Stimulated activated CD4-positive, alpha-beta T cell treated with anti-CD3 and anti-CD28 coated beads, Interleukin-2, amount 100 ng/mL, for 48 hours (primary cell): ENCODE data around the gene ALG1.
"Not testable (repeated sequence)": the region's sequence is repeated elsewhere in the genome, so short reads cannot be mapped to it uniquely, and the experiment has no call there.

Experiments used
- DNase-seq, 2 donors: peaks; one replicate each; pipeline ENCODE4 v3.0.0-alpha.2; 2020

Gene ALG1

GRCh38 chr16:5045499-5046115, 26.0 kb upstream of the ALG1 start:
- no peak for DNase-seq

GRCh38 chr16:5046914-5047313, 24.7 kb upstream of the ALG1 start:
- no peak for DNase-seq

- DNase-seq = no peak
Observed at GRCh38 chr16:5054876-5055865, 16.5 kb upstream of the ALG1 start.

- DNase-seq = peak; percentile 32 to 33
Observed at GRCh38 chr16:5056352-5056751, 15.3 kb upstream of the ALG1 start.

GRCh38 chr16:5058476-5058875, 13.2 kb upstream of the ALG1 start:
- no peak for DNase-seq

GRCh38 chr16:5059386-5060072, 12.1 kb upstream of the ALG1 start:
- DNase-seq = no peak

GRCh38 chr16:5060073-5060641, 11.5 kb upstream of the ALG1 start:
- no peak for DNase-seq

- DNase-seq = no peak
Observed at GRCh38 chr16:5062051-5062450, 9.6 kb upstream of the ALG1 start.

GRCh38 chr16:5062790-5063765, 8.6 kb upstream of the ALG1 start:
- no peak for DNase-seq

- DNase-seq = no peak
Observed at GRCh38 chr16:5064915-5065314, 6.7 kb upstream of the ALG1 start.

GRCh38 chr16:5065326-5065725, 6.3 kb upstream of the ALG1 start:
- no peak for DNase-seq

GRCh38 chr16:5065813-5066212, 5.8 kb upstream of the ALG1 start, which contains the start of gene C16orf89:
TSS of gene C16orf89 (minus strand) at chr16:5065956. CDS start at chr16:5065908, 48 bp downstream.
- no peak for DNase-seq

GRCh38 chr16:5066511-5066910, 5.1 kb upstream of the ALG1 start:
- no peak for DNase-seq

GRCh38 chr16:5069048-5069447, 2.6 kb upstream of the ALG1 start:
- DNase-seq = no peak

GRCh38 chr16:5069854-5070253, 1.8 kb upstream of the ALG1 start:
- DNase-seq = no peak

- DNase-seq = no peak
Observed at GRCh38 chr16:5070431-5071186, 1.0 kb upstream of the ALG1 start.

GRCh38 chr16:5071341-5071680, 332 bp upstream of the ALG1 start:
- no peak for DNase-seq

- no peak for DNase-seq
Observed at GRCh38 chr16:5072334-5073278, 963 bp downstream of the ALG1 start.

GRCh38 chr16:5073279-5073629, 1.6 kb downstream of the ALG1 start:
- DNase-seq = no peak

- not testable (repeated sequence) for DNase-seq
Observed at GRCh38 chr16:5073771-5074170, 2.1 kb downstream of the ALG1 start.
